Parathyroid adenoma (tissue), 2 donors: ENCODE measurements around the gene SCRT2.
"Not testable (repeated sequence)": the region's sequence is repeated elsewhere in the genome, so short reads cannot be mapped to it uniquely, and the experiment has no call there.

Experiments
- H2AFZ ChIP-seq: fragments of 300-600 bp; sonication (generic); one replicate; pipeline ENCODE4 v1.7.0; 2017; ENCODE audit warnings: antibody characterized with exemption, mild to moderate bottlenecking
- H3K27ac ChIP-seq: fragments of 300-600 bp; sonication (generic); one replicate; pipeline ENCODE4 v1.7.0; 2017
- H3K27me3 ChIP-seq: fragments of 300-600 bp; sonication (generic); one replicate; pipeline ENCODE4 v1.7.0; 2017; ENCODE audit warnings: low read length; ENCODE audit not compliant: control insufficient read depth, insufficient read depth
- H3K36me3 ChIP-seq: fragments of 300-600 bp; sonication (generic); one replicate; pipeline ENCODE4 v1.7.0; 2017; ENCODE audit warnings: low read length; ENCODE audit not compliant: control insufficient read depth, insufficient read depth
- H3K4me1 ChIP-seq: fragments of 300-600 bp; sonication (generic); one replicate; pipeline ENCODE4 v1.7.0; 2017; ENCODE audit warnings: control low read depth
- H3K4me2 ChIP-seq: fragments of 300-600 bp; sonication (generic); one replicate; pipeline ENCODE4 v1.7.0; 2017; ENCODE audit warnings: low read length
- H3K4me3 ChIP-seq: fragments of 300-600 bp; sonication (generic); one replicate; pipeline ENCODE4 v1.7.0; 2017; ENCODE audit warnings: low read depth, low read length
- H3K79me2 ChIP-seq: fragments of 300-600 bp; sonication (generic); one replicate; pipeline ENCODE4 v1.7.0; 2017; ENCODE audit warnings: control low read depth
- H3K9ac ChIP-seq: fragments of 300-600 bp; sonication (generic); one replicate; pipeline ENCODE4 v1.7.0; 2017; ENCODE audit warnings: mild to moderate bottlenecking
- H3K9me3 ChIP-seq: fragments of 300-600 bp; sonication (generic); one replicate; pipeline ENCODE4 v1.7.0; 2017; ENCODE audit warnings: low read length; ENCODE audit not compliant: control insufficient read depth
- CTCF ChIP-seq: fragments of 300-600 bp; sonication (generic); IDR thresholded peaks from one replicate; pipeline ENCODE4 v1.7.0; 2017; ENCODE audit warnings: antibody characterized with exemption, mild to moderate bottlenecking
- donor health status: primary hyperparathyroidism.

Gene SCRT2

GRCh38 chr20:697826-698225, 22.2 kb upstream of the SCRT2 start:
- Histone ChIP-seq H3K9ac (no peak overlapping the region), H3K9me3 (no peaks in the 10 kb centered on the region), H2AFZ (no peak overlapping the region), H3K4me3 (no peak overlapping the region), H3K27me3 (no peaks in the 10 kb centered on the region), H3K36me3 (no peaks in the 10 kb centered on the region), H3K4me1 (no peaks in the 10 kb centered on the region), H3K79me2 (no peaks in the 10 kb centered on the region), H3K27ac (no peak overlapping the region), H3K4me2 (no peak overlapping the region)
- no peak for TF ChIP-seq CTCF

GRCh38 chr20:695165-695866, 19.7 kb upstream of the SCRT2 start:
- no peaks in the 10 kb centered on the region for H3K79me2 ChIP-seq
- H2AFZ ChIP-seq, result no peak overlapping the region
- H3K4me2 ChIP-seq, result no peak overlapping the region
- H3K27me3 ChIP-seq, result no peaks in the 10 kb centered on the region
- TF ChIP-seq CTCF, result no peak
- no peak overlapping the region for H3K27ac ChIP-seq
- no peaks in the 10 kb centered on the region for H3K9me3 ChIP-seq
- no peak overlapping the region for H3K4me3 ChIP-seq
- no peaks in the 10 kb centered on the region for H3K36me3 ChIP-seq
- H3K9ac ChIP-seq, result no peak overlapping the region
- H3K4me1 ChIP-seq, result no peaks in the 10 kb centered on the region

GRCh38 chr20:694496-694895, 18.9 kb upstream of the SCRT2 start:
- TF ChIP-seq CTCF, result no peak

GRCh38 chr20:693786-694185, 18.2 kb upstream of the SCRT2 start:
- H3K79me2 ChIP-seq, H3K27ac ChIP-seq, H3K9ac ChIP-seq, H3K4me1 ChIP-seq, H3K36me3 ChIP-seq, H3K4me3 ChIP-seq, H3K9me3 ChIP-seq, H3K27me3 ChIP-seq, H2AFZ ChIP-seq, H3K4me2 ChIP-seq: not testable (repeated sequence)

More at GRCh38 chr20:694496-694895, 18.9 kb upstream of the SCRT2 start:
- no peaks in the 10 kb centered on the region for H3K4me1 ChIP-seq
- no peak overlapping the region for H3K4me2 ChIP-seq
- H3K4me3 ChIP-seq, result no peak overlapping the region
- H3K27me3 ChIP-seq, result no peaks in the 10 kb centered on the region
- no peaks in the 10 kb centered on the region for H3K9me3 ChIP-seq
- no peaks in the 10 kb centered on the region for H3K79me2 ChIP-seq
- H2AFZ ChIP-seq, result no peak overlapping the region
- H3K36me3 ChIP-seq, result no peaks in the 10 kb centered on the region
- no peak overlapping the region for H3K27ac ChIP-seq
- H3K9ac ChIP-seq, result no peak overlapping the region

GRCh38 chr20:692044-692443, 16.4 kb upstream of the SCRT2 start:
- Histone ChIP-seq H3K27me3 (no peaks in the 10 kb centered on the region), H3K4me3 (no peak overlapping the region), H3K9ac (no peak overlapping the region), H2AFZ (no peak overlapping the region), H3K36me3 (no peaks in the 10 kb centered on the region), H3K79me2 (no peaks in the 10 kb centered on the region), H3K27ac (no peak overlapping the region), H3K9me3 (no peaks in the 10 kb centered on the region), H3K4me1 (peaks cover 11% of the 10 kb centered on the region), H3K4me2 (no peak overlapping the region)
- no peak for TF ChIP-seq CTCF
